Hepatocyte (in vitro differentiated cells): ENCODE results near the gene OSBPL3.

Experiments
- EZH2 ChIP-seq: fragments of 200-600 bp; sonication (generic); IDR thresholded peaks from 2 replicates; pipeline ENCODE4 v1.6.1; 2016; ENCODE audit warnings: antibody characterized with exemption, mild to moderate bottlenecking, borderline replicate concordance
- TF ChIP-seq, protein P1 (sequence below): fragments of 200-600 bp; sonication (generic); IDR thresholded peaks from 2 replicates; pipeline ENCODE4 v1.5.1; 2016; ENCODE audit warnings: antibody characterized with exemption, mild to moderate bottlenecking; ENCODE audit not compliant: poor library complexity

DNA sequence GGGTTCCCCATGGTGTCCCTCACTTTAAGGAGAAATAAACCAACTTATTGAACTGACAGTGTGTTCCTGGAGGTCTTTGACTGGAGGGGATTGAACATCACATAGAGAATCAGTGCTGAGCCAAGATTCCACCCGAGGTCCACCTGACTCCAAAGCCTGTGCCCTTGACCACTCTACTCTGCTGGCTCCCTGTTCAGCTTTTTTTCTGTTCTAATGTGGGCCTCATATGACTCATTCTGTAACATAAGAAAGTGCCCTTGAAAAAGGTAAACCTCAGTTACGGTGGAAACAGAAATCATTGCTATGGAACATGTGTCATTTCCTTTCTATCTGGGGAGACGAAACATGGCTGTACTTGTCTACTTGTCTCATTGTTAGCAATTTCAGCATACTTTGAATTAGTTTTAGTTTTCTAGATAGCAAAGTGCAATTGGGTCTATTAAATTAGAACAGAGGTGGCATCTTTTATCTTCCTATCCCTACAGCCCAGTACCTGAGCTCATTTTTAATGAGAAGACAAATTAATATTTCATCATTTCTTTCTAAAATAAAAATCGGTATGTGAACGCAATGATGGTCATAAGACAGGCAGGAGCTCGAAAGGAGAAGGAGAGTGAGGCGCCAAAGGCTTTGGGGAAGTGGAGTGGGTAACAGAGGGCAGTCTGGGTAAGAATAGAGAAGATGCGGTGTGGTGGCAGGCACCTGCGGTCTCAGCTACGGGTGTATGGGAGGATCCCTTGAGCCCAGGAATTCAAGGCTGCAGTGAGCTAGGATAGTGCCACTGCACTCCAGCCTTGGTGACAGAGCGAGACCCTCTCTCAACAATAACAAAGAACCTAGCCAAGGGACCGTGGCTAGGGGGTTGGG, 224.2 kb downstream of the OSBPL3 start:
- TF ChIP-seq, protein P1, sequence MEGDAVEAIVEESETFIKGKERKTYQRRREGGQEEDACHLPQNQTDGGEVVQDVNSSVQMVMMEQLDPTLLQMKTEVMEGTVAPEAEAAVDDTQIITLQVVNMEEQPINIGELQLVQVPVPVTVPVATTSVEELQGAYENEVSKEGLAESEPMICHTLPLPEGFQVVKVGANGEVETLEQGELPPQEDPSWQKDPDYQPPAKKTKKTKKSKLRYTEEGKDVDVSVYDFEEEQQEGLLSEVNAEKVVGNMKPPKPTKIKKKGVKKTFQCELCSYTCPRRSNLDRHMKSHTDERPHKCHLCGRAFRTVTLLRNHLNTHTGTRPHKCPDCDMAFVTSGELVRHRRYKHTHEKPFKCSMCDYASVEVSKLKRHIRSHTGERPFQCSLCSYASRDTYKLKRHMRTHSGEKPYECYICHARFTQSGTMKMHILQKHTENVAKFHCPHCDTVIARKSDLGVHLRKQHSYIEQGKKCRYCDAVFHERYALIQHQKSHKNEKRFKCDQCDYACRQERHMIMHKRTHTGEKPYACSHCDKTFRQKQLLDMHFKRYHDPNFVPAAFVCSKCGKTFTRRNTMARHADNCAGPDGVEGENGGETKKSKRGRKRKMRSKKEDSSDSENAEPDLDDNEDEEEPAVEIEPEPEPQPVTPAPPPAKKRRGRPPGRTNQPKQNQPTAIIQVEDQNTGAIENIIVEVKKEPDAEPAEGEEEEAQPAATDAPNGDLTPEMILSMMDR, result no peak
- no peak for TF ChIP-seq EZH2
